ENCODE data around the gene DAPP1. TPM values are rescaled to one million over a fixed set of nuclear protein-coding genes. Genes with fewer than 3 reads are reported as not detected.

Gene DAPP1
- total and polyA plus RNA-seq, 5 experiments from 2014 or later, result 8.6 to 17.0 (median 12.1) TPM

GRCh38 chr4:99860521-99860920 lies 43.9 kb downstream of the DAPP1 start:
- Mint-ChIP-seq H3K36me3 (peaks cover 4 to 61% (median 21%) of the 10 kb centered on the region in 3 donors), H3K4me1 (peaks cover 8 to 34% (median 13%) of the 10 kb centered on the region in 4 donors), H3K27me3 (no peaks in the 10 kb centered on the region), H3K9me3 (peaks cover 0 to 1% (median 0%) of the 10 kb centered on the region in 9 donors), H3K27ac (no peak overlapping the region), H3K4me3 (no peak overlapping the region)
- no peak for DNase-seq
- POLR2A ChIA-PET, result no interaction called here
- no peak for ATAC-seq

GRCh38 chr4:99861120-99861905 lies 44.7 kb downstream of the DAPP1 start:
- Mint-ChIP-seq H3K4me1 (peaks cover 2 to 27% (median 6%) of the 10 kb centered on the region in 4 donors), H3K27ac (no peak overlapping the region), H3K27me3 (no peaks in the 10 kb centered on the region), H3K4me3 (no peak overlapping the region), H3K36me3 (peaks cover 4 to 65% (median 26%) of the 10 kb centered on the region in 3 donors), H3K9me3 (peaks cover 0 to 1% (median 0%) of the 10 kb centered on the region in 9 donors)
- DNase-seq (no peak), ATAC-seq (no peak)
- POLR2A ChIA-PET, result no interaction called here

GRCh38 chr4:99863804-99864203 lies 47.2 kb downstream of the DAPP1 start:
- Mint-ChIP-seq H3K4me1 (peaks cover 0 to 15% (median 3%) of the 10 kb centered on the region in 4 donors), H3K36me3 (peaks cover 14 to 76% (median 23%) of the 10 kb centered on the region in 3 donors), H3K4me3 (no peak overlapping the region), H3K27ac (no peak overlapping the region), H3K27me3 (no peaks in the 10 kb centered on the region), H3K9me3 (peaks cover 0 to 1% (median 0%) of the 10 kb centered on the region in 9 donors)
- ATAC-seq, result no peak
- no peak for DNase-seq
- POLR2A ChIA-PET, result no interaction called here

GRCh38 chr4:99868126-99868596 lies 51.5 kb downstream of the DAPP1 start:
- no peak overlapping the region for H3K4me3 Mint-ChIP-seq
- H3K27ac Mint-ChIP-seq, result no peak overlapping the region
- POLR2A ChIA-PET, result no interaction called here
- no peaks in the 10 kb centered on the region for H3K9me3 Mint-ChIP-seq
- H3K4me1 Mint-ChIP-seq, result peaks cover 0 to 2% (median 0%) of the 10 kb centered on the region in 4 donors
- peaks cover 19 to 63% (median 21%) of the 10 kb centered on the region in 3 donors for H3K36me3 Mint-ChIP-seq
- ATAC-seq (no peak), DNase-seq (no peak)
- H3K27me3 Mint-ChIP-seq, result no peaks in the 10 kb centered on the region

GRCh38 chr4:99872570-99872969 lies 55.9 kb downstream of the DAPP1 start:
- peaks cover 5 to 31% (median 16%) of the 10 kb centered on the region in 3 donors for H3K36me3 Mint-ChIP-seq
- H3K27ac Mint-ChIP-seq, result no peak overlapping the region
- POLR2A ChIA-PET, result interaction anchor here (0.7 kb wide), 1 partner anchor 56 kb away, joined by 4 read pairs; the partner anchor contains the start of gene DAPP1
- no peak for ATAC-seq
- no peak overlapping the region for H3K4me3 Mint-ChIP-seq
- no peaks in the 10 kb centered on the region for H3K27me3 Mint-ChIP-seq
- DNase-seq, result no peak
- H3K4me1 Mint-ChIP-seq, result peaks cover 0 to 2% (median 0%) of the 10 kb centered on the region in 4 donors
- no peaks in the 10 kb centered on the region for H3K9me3 Mint-ChIP-seq

- Mint-ChIP-seq H3K9me3 (no peaks in the 10 kb centered on the region), H3K27ac (peak overlapping the region in 1 of 10 donors; percentile 39), H3K27me3 (no peaks in the 10 kb centered on the region), H3K4me1 (peaks cover 0 to 2% (median 0%) of the 10 kb centered on the region in 4 donors), H3K36me3 (peaks cover 6 to 34% (median 6%) of the 10 kb centered on the region in 3 donors), H3K4me3 (no peak overlapping the region)
- ATAC-seq (no peak), DNase-seq (no peak)
- POLR2A ChIA-PET, result no interaction called here
Observed at GRCh38 chr4:99875071-99875470, 58.4 kb downstream of the DAPP1 start.

GRCh38 chr4:99876946-99877345 lies 60.3 kb downstream of the DAPP1 start:
- no peaks in the 10 kb centered on the region for H3K27me3 Mint-ChIP-seq
- DNase-seq (no peak), ATAC-seq (no peak)
- H3K4me3 Mint-ChIP-seq, result no peak overlapping the region
- peaks cover under 1 to 49% (median 8%) of the 10 kb centered on the region in 3 donors for H3K36me3 Mint-ChIP-seq
- POLR2A ChIA-PET, result no interaction called here
- peaks cover 0 to 2% (median 0%) of the 10 kb centered on the region in 4 donors for H3K4me1 Mint-ChIP-seq
- peak overlapping the region in 5 of 10 donors; percentile 5 to 35 (median 25) for H3K27ac Mint-ChIP-seq
- no peaks in the 10 kb centered on the region for H3K9me3 Mint-ChIP-seq

- Mint-ChIP-seq H3K36me3 (peaks cover 0 to 51% (median 8%) of the 10 kb centered on the region in 3 donors), H3K4me3 (no peak overlapping the region), H3K27ac (peak overlapping the region in 1 of 10 donors; percentile 4), H3K9me3 (no peaks in the 10 kb centered on the region), H3K27me3 (no peaks in the 10 kb centered on the region), H3K4me1 (no peaks in the 10 kb centered on the region)
- DNase-seq (no peak), ATAC-seq (no peak)
- POLR2A ChIA-PET, result no interaction called here
Observed at GRCh38 chr4:99878604-99879003, 62.0 kb downstream of the DAPP1 start.

- Mint-ChIP-seq H3K27ac (no peak overlapping the region), H3K4me1 (no peaks in the 10 kb centered on the region), H3K27me3 (no peaks in the 10 kb centered on the region), H3K9me3 (no peaks in the 10 kb centered on the region), H3K4me3 (no peak overlapping the region), H3K36me3 (peaks cover 0 to 58% (median 7%) of the 10 kb centered on the region in 3 donors)
- POLR2A ChIA-PET, result no interaction called here
- no peak for ATAC-seq
- DNase-seq, result no peak
Observed at GRCh38 chr4:99879458-99879857, 62.8 kb downstream of the DAPP1 start.

- Mint-ChIP-seq H3K27ac (no peak overlapping the region), H3K27me3 (no peaks in the 10 kb centered on the region), H3K9me3 (no peaks in the 10 kb centered on the region), H3K4me1 (peaks cover 0 to 17% (median 13%) of the 10 kb centered on the region in 4 donors), H3K4me3 (no peak overlapping the region), H3K36me3 (peaks cover 0 to 57% (median 5%) of the 10 kb centered on the region in 3 donors)
- POLR2A ChIA-PET, result interaction anchor here (0.7 to 1.0 kb wide), 2 partner anchors 62 to 322 kb away, joined by 3 read pairs; partner anchors contain the start of genes DNAJB14 and TRMT10A
- DNase-seq (peak in 7 of 10 donors; percentile 2 to 57 (median 31)), ATAC-seq (no peak)
Observed at GRCh38 chr4:99885063-99885664, 68.5 kb downstream of the DAPP1 start.

- DNase-seq (no peak), ATAC-seq (no peak)
- Mint-ChIP-seq H3K4me3 (no peak overlapping the region), H3K9me3 (no peaks in the 10 kb centered on the region), H3K36me3 (peaks cover 0 to 52% (median 5%) of the 10 kb centered on the region in 3 donors), H3K27me3 (no peaks in the 10 kb centered on the region), H3K27ac (peak overlapping the region in 2 of 10 donors; percentile 12 to 25), H3K4me1 (peaks cover 1 to 22% (median 15%) of the 10 kb centered on the region in 4 donors)
- POLR2A ChIA-PET, result no interaction called here
Observed at GRCh38 chr4:99885687-99886086, 69.1 kb downstream of the DAPP1 start.

GRCh38 chr4:99886146-99886545 lies 69.5 kb downstream of the DAPP1 start:
- Mint-ChIP-seq H3K4me3 (no peak overlapping the region), H3K36me3 (peaks cover 0 to 52% (median 8%) of the 10 kb centered on the region in 3 donors), H3K4me1 (peaks cover 6 to 27% (median 19%) of the 10 kb centered on the region in 4 donors), H3K9me3 (no peaks in the 10 kb centered on the region), H3K27me3 (no peaks in the 10 kb centered on the region), H3K27ac (peak overlapping the region in 2 of 10 donors; percentile 12 to 25)
- ATAC-seq (no peak), DNase-seq (no peak)
- POLR2A ChIA-PET, result no interaction called here

- H3K27ac Mint-ChIP-seq, result peak overlapping the region in 3 of 10 donors; percentile 7 to 74 (median 28)
- ATAC-seq (no peak), DNase-seq (no peak)
- no peak overlapping the region for H3K4me3 Mint-ChIP-seq
- H3K27me3 Mint-ChIP-seq, result no peaks in the 10 kb centered on the region
- H3K4me1 Mint-ChIP-seq, result peaks cover 9 to 39% (median 31%) of the 10 kb centered on the region in 4 donors
- H3K36me3 Mint-ChIP-seq, result peaks cover 0 to 53% (median 5%) of the 10 kb centered on the region in 3 donors
- POLR2A ChIA-PET, result no interaction called here
- no peaks in the 10 kb centered on the region for H3K9me3 Mint-ChIP-seq
Observed at GRCh38 chr4:99887837-99888236, 71.2 kb downstream of the DAPP1 start.
